ENCODE measurements around the gene LAMA2. TPM values are rescaled to one million over a fixed set of nuclear protein-coding genes. Genes with fewer than 3 reads are reported as not detected.

LAMA2 gene
- total and polyA plus RNA-seq, 2 experiments from 2014 or later: 0.91 to 6.4 TPM

DNA sequence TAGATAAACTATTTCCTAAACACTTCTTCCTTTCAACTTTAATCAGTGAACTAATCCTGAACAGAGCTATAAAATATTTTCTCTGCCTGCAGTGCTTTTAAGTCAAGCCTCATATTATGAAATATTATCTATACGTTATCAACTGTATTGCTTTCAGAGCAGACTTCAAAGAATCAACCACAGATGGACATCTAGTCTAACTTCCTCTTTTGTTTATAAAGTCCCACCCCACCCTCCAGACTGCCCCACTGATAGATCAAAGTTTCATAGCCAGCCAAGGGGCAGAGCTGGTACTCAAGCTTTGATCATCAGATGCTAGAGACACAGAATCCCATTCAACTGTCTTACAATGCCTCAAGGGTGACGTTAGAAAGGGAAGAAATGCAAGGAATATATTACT is 308.3 kb downstream of the LAMA2 start:
- Mint-ChIP-seq H3K27ac (no peak overlapping the region; the same call in 1 of the 2 replicates), H3K9me3 (no peaks in the 10 kb centered on the region), H3K4me1 (peaks cover 13% of the 10 kb centered on the region; the same call in 2 of the 3 replicates), H3K36me3 (ENCODE audit: low read depth) (no peaks in the 10 kb centered on the region), H3K4me3 (no peak overlapping the region), H3K27me3 (ENCODE audit: insufficient read depth, low read depth, poor library complexity) (no peaks in the 10 kb centered on the region)
- Histone ChIP-seq H3K9me2 (ENCODE audit: insufficient read depth) (no peaks in the 10 kb centered on the region), H3K4me1 (ENCODE audit: insufficient read depth) (peaks cover 12% of the 10 kb centered on the region), H3K27me3 (ENCODE audit: insufficient read depth) (no peaks in the 10 kb centered on the region), H3K4me2 (no peak overlapping the region), H3F3A (replicated peaks; ENCODE audit: low read depth) (no peaks in the 10 kb centered on the region), H4K20me1 (replicated peaks; ENCODE audit: insufficient read depth) (no peaks in the 10 kb centered on the region), H3K36me3 (ENCODE audit: insufficient read depth) (no peaks in the 10 kb centered on the region), H3K27ac (ENCODE audit: low read depth) (no peak overlapping the region), H3K4me3 (no peak overlapping the region), H2AFZ (no peak overlapping the region), H3K79me2 (replicated peaks; ENCODE audit: insufficient read depth) (no peaks in the 10 kb centered on the region)
- DNase-seq (ENCODE audit: low spot score): no peak
- no peak for ATAC-seq
- no peak for TF ChIP-seq ZNF114 (CRISPR knock-in tag; IDR thresholded peaks at IDR 0.05)
- TF ChIP-seq EZH2 (IDR thresholded peaks at IDR 0.05; ENCODE audit: low read depth, unreplicated experiment): no peak
- no peak for TF ChIP-seq REST (IDR thresholded peaks at IDR 0.05; ENCODE audit: unreplicated experiment)
- TF ChIP-seq, protein P1, sequence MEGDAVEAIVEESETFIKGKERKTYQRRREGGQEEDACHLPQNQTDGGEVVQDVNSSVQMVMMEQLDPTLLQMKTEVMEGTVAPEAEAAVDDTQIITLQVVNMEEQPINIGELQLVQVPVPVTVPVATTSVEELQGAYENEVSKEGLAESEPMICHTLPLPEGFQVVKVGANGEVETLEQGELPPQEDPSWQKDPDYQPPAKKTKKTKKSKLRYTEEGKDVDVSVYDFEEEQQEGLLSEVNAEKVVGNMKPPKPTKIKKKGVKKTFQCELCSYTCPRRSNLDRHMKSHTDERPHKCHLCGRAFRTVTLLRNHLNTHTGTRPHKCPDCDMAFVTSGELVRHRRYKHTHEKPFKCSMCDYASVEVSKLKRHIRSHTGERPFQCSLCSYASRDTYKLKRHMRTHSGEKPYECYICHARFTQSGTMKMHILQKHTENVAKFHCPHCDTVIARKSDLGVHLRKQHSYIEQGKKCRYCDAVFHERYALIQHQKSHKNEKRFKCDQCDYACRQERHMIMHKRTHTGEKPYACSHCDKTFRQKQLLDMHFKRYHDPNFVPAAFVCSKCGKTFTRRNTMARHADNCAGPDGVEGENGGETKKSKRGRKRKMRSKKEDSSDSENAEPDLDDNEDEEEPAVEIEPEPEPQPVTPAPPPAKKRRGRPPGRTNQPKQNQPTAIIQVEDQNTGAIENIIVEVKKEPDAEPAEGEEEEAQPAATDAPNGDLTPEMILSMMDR (conservative IDR thresholded peaks at IDR 0.05; ENCODE audit: low read depth in 2 of 2): no peak
- no peak for TF ChIP-seq NANOG (IDR thresholded peaks at IDR 0.05; ENCODE audit: borderline replicate concordance)
- no peak for TF ChIP-seq CREB1 (CRISPR knock-in tag; IDR thresholded peaks at IDR 0.05; ENCODE audit: low read depth)
- no peak for TF ChIP-seq EZH2phosphoT487 (IDR thresholded peaks at IDR 0.05; ENCODE audit: unreplicated experiment)
- TF ChIP-seq, protein P2, sequence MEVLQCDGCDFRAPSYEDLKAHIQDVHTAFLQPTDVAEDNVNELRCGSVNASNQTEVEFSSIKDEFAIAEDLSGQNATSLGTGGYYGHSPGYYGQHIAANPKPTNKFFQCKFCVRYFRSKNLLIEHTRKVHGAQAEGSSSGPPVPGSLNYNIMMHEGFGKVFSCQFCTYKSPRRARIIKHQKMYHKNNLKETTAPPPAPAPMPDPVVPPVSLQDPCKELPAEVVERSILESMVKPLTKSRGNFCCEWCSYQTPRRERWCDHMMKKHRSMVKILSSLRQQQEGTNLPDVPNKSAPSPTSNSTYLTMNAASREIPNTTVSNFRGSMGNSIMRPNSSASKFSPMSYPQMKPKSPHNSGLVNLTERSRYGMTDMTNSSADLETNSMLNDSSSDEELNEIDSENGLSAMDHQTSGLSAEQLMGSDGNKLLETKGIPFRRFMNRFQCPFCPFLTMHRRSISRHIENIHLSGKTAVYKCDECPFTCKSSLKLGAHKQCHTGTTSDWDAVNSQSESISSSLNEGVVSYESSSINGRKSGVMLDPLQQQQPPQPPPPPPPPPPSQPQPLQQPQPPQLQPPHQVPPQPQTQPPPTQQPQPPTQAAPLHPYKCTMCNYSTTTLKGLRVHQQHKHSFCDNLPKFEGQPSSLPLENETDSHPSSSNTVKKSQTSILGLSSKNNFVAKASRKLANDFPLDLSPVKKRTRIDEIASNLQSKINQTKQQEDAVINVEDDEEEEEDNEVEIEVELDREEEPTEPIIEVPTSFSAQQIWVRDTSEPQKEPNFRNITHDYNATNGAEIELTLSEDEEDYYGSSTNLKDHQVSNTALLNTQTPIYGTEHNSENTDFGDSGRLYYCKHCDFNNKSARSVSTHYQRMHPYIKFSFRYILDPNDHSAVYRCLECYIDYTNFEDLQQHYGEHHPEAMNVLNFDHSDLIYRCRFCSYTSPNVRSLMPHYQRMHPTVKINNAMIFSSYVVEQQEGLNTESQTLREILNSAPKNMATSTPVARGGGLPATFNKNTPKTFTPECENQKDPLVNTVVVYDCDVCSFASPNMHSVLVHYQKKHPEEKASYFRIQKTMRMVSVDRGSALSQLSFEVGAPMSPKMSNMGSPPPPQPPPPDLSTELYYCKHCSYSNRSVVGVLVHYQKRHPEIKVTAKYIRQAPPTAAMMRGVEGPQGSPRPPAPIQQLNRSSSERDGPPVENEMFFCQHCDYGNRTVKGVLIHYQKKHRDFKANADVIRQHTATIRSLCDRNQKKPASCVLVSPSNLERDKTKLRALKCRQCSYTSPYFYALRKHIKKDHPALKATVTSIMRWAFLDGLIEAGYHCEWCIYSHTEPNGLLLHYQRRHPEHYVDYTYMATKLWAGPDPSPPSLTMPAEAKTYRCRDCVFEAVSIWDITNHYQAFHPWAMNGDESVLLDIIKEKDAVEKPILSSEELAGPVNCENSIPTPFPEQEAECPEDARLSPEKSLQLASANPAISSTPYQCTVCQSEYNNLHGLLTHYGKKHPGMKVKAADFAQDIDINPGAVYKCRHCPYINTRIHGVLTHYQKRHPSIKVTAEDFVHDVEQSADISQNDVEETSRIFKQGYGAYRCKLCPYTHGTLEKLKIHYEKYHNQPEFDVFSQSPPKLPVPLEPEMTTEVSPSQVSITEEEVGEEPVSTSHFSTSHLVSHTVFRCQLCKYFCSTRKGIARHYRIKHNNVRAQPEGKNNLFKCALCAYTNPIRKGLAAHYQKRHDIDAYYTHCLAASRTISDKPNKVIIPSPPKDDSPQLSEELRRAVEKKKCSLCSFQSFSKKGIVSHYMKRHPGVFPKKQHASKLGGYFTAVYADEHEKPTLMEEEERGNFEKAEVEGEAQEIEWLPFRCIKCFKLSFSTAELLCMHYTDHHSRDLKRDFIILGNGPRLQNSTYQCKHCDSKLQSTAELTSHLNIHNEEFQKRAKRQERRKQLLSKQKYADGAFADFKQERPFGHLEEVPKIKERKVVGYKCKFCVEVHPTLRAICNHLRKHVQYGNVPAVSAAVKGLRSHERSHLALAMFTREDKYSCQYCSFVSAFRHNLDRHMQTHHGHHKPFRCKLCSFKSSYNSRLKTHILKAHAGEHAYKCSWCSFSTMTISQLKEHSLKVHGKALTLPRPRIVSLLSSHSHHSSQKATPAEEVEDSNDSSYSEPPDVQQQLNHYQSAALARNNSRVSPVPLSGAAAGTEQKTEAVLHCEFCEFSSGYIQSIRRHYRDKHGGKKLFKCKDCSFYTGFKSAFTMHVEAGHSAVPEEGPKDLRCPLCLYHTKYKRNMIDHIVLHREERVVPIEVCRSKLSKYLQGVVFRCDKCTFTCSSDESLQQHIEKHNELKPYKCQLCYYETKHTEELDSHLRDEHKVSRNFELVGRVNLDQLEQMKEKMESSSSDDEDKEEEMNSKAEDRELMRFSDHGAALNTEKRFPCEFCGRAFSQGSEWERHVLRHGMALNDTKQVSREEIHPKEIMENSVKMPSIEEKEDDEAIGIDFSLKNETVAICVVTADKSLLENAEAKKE (CRISPR knock-in tag; IDR thresholded peaks at IDR 0.05): no peak
- no peak for TF ChIP-seq STAT1 (IDR thresholded peaks at IDR 0.05; ENCODE audit: unreplicated experiment)
- TF ChIP-seq ZNF331 (CRISPR knock-in tag; IDR thresholded peaks at IDR 0.05; ENCODE audit: low read depth): no peak
- TF ChIP-seq, protein P3, sequence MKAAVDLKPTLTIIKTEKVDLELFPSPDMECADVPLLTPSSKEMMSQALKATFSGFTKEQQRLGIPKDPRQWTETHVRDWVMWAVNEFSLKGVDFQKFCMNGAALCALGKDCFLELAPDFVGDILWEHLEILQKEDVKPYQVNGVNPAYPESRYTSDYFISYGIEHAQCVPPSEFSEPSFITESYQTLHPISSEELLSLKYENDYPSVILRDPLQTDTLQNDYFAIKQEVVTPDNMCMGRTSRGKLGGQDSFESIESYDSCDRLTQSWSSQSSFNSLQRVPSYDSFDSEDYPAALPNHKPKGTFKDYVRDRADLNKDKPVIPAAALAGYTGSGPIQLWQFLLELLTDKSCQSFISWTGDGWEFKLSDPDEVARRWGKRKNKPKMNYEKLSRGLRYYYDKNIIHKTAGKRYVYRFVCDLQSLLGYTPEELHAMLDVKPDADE (IDR thresholded peaks at IDR 0.05): no peak
- TF ChIP-seq POLR2AphosphoS5 (IDR thresholded peaks at IDR 0.05; ENCODE audit: low read depth): no peak
- no peak for TF ChIP-seq JUNB (IDR thresholded peaks at IDR 0.05; ENCODE audit: unreplicated experiment)
